HG03521 (cell line): ENCODE results near the gene HEBP2.
A peak's percentile ranks its signal among the peaks of the same experiment; 100 is the strongest.

Source experiments
- ATAC-seq: cut with Tn5 transposase; IDR thresholded peaks from one replicate; pipeline ENCODE4 v1.9.1; 2021; ENCODE audit warnings: mild to moderate bottlenecking, moderate library complexity; ENCODE audit not compliant: unreplicated experiment

HEBP2 gene

DNA sequence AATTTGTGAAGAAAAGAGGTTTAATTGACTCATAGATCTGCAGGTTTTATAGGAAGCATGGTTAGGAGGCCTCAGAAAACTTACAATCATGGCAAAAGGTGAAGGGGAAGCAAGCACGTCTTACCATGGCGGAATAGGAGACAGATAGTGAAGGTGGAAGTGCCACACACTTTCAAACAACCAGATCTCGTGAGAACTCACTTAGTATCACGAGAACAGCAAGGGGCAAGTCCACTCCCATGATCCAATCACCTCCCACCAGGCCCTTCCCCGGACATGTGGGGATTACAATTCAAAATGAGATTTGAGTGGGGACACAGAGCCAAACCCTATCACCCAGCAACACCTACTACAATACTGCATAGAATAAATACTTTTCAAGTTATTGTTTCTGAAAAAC, 7.3 kb upstream of the HEBP2 start:
- no peak for ATAC-seq

DNA sequence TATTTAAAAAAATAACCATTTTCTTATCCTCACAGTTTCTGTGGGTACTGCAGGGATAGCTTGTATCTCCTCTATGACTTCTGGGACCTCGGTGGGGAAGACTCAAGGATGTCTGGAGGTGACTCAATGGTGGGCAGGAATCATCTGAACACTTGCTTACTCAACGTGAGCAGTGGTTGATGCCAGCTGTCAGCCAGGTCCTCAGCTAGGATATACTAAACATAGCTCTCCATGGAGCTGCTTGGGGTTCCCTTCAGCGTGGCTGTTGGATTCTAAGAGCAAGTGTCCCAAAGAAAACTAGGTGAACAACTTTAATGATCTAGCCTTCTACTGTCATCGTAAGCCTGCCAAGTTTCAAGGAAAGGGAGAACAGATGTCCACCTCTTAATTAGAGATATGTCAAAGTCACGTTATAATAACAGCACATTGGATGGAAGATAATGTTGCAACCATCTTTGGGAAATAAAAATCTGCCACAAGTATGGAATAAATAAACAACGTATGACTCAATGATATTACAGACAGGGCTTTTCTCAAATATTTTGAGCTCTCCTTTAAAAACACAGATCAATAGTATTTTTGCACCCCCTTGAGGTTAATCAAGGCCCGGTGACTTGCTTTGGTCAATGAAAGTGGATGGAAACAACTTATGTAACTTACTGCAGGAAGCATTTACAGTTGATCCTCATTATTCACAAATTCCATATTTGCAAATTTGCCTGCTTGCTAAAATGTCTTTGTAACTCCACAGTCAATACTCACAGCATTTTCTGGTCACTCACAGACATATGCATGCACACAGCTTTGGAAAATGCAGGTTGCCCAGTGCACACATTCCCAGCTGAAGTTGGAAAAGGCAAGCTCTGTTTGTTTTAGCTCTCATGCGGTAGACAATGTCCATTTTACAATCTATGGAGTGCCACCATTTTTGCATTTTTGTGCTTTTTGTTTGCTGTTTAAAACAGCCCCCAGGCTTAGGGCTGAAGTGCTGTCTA, 6.6 kb upstream of the HEBP2 start:
- ATAC-seq, result no peak

GRCh38 chr6:138400326-138400725, 3.7 kb upstream of the HEBP2 start:
- ATAC-seq, result no peak

- no peak for ATAC-seq
Measured at GRCh38 chr6:138401960-138402837, 1.8 kb upstream of the HEBP2 start.

- ATAC-seq, result no peak
Measured at GRCh38 chr6:138402838-138403187, 1.2 kb upstream of the HEBP2 start.

DNA sequence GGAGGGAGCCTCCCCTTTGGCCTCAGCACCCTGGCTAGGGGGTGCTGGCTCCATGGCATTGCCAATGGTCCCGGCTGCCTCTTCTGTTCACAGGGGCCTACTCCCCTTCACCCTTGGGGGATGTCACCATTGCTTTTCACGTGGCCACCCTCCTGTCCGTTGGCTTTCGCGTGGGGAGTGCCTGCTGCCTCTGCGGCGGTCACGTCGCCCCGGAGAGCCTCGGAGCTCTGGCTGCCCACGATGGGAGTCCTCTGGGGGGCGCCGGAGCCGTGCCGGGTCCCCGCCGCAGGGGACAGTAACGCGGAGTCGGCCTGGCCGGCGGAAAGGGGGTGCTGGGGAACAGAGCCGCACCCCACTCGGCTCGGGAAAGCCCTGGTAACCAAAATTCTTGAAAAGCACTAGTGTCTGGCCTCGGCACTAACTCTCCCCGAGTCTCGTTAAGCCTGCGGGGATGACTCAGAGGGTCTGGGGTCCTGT, 661 bp upstream of the HEBP2 start:
- no peak for ATAC-seq

DNA sequence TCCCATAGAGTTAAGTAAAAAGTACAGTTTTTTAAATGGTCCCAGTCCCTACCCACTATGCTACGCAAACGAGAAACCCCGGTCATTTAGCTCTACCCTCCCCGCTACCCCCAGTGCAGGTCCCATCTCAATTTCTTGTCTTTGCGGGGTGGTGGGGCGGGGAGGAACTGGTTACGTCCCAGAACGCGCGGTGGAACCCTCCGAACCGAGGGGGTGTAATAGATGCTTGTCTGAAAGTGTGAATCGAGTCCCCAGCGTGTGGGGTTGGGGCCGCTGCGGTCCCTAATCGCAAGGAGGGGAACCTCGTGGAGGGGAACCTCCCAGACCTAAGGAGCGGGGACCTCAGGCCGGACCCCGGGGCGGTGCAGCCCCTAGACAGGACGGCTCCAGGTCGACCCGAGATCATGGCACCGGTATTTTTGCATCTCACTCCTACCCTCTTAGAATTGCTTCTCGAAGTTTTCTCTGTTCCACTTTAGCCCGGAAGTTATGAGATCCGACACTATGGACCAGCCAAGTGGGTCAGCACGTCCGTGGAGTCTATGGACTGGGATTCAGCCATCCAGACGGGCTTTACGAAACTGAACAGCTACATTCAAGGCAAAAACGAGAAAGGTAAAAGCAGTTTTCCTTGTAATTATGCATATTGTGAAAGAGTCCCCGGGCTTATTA, 779 bp downstream of the HEBP2 start:
- ATAC-seq, result peak; percentile 8

DNA sequence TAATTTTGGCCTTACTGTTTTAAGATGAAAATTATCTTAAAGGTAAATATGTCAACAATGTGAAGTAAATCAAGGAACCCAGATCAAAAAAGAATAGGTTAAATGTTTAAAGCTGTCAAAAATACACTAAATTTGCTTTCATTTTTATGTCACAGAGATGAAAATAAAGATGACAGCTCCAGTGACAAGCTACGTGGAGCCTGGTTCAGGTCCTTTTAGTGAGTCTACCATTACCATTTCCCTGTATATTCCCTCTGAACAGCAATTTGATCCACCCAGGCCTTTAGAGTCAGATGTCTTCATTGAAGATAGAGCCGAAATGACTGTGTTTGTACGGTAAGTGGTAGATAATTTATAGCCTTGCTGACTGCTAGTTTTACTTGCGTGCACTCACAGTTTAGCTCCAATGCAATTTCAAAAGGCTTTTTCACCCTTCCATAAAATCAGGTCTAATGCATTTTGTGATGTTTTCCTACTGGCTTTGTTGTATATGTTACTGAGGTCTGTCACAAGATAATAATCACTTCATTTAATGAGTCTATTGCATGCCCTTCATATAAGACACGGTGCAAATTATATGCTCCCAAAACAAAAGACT, 1.9 kb downstream of the HEBP2 start:
- ATAC-seq, result no peak

GRCh38 chr6:138406443-138406842, 2.4 kb downstream of the HEBP2 start:
- no peak for ATAC-seq

- no peak for ATAC-seq
Measured at GRCh38 chr6:138410048-138410735, 6.2 kb downstream of the HEBP2 start.

DNA sequence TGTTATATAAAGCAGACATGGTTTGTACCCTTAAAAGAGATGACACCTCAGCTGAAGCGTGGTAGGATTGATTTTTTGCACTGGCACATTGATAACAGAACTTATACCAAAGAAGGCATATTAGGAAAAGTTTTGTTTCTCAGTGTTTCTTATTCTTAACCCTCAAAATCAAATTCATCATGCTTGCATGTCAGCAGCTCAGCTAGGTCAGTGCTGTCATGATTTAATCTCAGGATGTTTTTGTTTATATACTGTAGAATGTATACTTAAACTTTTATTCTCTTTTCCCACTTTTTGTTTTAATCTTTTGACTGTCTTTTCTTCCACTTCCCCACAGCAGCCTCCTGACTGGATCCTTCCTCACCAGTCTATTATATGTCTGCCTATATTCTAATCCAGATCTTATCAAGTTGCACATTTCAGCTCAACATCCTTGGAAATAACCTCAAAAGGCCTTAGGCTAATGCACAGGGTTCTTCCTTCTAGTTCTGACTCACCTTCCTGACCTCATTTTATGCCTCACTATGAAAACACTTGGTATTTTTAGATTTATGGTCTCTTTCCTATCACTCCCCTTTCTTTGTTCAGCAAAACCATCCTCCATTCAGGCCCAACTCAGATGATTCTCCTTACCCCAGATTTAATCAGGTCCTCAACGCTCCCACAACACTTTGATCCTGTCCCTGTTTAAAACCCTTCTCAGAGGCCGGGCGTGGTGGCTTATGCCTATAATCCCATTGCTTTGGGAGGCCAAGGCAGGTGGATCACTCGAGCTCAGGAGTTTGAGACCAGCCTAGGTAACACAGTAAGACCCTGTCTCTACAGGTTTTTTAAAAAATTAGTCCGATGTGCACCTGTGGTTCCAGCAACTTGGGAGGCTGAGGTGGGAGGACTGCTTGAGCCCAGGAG, 7.2 kb downstream of the HEBP2 start:
- no peak for ATAC-seq

- ATAC-seq, result no peak
Measured at GRCh38 chr6:138415125-138415524, 11.1 kb downstream of the HEBP2 start.

GRCh38 chr6:138416206-138416605, 12.2 kb downstream of the HEBP2 start:
- ATAC-seq, result no peak

GRCh38 chr6:138417493-138418117, 13.6 kb downstream of the HEBP2 start:
- no peak for ATAC-seq

DNA sequence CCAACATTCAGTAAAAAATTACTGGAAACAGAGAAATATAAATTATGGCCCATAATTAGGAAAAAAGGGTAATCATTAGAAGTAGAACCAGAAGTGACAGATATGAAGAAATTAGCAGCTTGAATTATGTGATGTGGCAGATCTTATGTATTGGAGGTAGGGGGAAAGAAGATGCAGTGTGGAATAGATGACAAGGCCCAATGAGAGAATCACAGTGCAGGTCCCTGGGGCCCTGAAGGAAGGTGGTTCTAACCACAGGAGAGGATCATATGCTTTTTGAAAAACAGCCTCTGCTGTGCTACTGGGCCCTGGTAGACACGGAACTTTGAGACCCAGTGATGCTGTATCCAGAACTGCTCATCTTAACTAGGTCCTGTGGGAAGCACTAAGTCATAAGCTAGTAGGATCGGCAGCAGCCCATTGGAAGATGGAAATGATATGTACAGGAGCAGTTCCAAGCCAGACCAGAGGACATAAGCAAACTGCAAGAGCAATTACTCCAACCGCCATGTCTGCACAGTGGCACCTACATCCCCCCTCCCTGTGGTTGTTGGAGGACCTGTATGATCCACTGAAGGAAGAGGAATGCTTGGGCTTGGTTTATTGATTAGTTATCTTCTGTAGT, 14.2 kb downstream of the HEBP2 start:
- ATAC-seq, result no peak

DNA sequence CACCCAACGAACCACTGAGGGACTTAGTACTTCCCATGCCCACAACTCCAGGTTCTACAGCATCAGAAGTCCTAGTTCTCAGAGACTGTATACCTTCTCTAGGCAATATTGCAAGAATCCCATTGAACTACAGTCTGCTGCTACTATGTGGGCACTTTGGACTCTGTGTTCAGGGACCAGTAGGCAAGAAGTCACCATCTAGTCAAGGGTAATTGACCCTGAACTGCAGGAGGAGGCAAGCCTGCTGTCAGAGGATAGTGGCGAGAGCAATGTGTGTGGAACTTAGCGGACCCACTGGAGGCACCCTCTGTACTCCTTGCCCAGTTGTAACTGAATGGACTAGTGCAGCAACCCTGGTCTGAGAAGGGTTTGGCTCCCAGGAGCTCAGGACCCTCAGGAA, 15.7 kb downstream of the HEBP2 start:
- no peak for ATAC-seq

GRCh38 chr6:138420356-138420755, 16.3 kb downstream of the HEBP2 start:
- ATAC-seq, result no peak

- ATAC-seq, result no peak
Measured at GRCh38 chr6:138421089-138421488, 17.1 kb downstream of the HEBP2 start.
